Measurements from ENCODE around the gene DOC2A.

DNA sequence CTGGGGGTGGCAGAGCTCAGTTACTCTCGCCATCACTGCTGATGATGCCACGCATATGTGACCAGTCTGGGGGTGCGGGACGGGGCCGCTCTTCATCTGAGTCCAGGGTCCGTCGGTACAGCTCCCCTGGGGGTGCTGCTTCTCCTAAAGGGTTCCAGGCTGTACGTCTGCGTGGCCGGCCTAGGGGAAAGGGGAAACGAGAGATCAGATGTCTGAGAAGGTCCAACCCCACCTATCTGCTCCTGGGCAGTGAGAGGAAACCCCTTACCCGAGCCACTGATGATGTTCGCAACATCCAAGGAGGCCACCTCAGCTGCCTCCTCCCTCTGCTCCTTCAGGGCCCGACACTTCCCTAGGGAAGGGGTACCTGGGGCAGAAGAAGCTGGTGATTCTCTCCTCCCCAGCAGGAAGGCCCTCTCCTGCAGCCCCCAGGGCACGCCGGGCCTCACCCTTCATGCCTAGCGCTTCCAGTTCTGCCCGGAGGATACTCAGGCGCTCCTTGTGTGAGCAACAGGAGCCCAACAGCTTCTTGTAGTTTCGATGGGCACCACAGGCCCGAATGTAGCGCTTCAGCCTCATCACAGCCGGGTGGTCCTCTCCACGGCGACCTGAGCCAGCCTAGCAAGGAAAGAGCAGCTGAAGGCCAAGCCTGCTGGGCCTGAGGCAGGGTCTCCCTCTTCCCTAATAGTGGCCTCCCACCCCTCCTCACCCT lies 17.5 kb downstream of the DOC2A start:
- TF ChIP-seq, protein P1, sequence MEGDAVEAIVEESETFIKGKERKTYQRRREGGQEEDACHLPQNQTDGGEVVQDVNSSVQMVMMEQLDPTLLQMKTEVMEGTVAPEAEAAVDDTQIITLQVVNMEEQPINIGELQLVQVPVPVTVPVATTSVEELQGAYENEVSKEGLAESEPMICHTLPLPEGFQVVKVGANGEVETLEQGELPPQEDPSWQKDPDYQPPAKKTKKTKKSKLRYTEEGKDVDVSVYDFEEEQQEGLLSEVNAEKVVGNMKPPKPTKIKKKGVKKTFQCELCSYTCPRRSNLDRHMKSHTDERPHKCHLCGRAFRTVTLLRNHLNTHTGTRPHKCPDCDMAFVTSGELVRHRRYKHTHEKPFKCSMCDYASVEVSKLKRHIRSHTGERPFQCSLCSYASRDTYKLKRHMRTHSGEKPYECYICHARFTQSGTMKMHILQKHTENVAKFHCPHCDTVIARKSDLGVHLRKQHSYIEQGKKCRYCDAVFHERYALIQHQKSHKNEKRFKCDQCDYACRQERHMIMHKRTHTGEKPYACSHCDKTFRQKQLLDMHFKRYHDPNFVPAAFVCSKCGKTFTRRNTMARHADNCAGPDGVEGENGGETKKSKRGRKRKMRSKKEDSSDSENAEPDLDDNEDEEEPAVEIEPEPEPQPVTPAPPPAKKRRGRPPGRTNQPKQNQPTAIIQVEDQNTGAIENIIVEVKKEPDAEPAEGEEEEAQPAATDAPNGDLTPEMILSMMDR (conservative IDR thresholded peaks at IDR 0.05; ENCODE audit: low read depth, low read length): no peak
- TF ChIP-seq EZH2 (IDR thresholded peaks at IDR 0.05; ENCODE audit: borderline replicate concordance, low read depth, low read length, poor library complexity, severe bottlenecking): no peak

Measured in A673 (cell line).